HG03064 (cell line): Measurements from ENCODE around the gene AGTRAP.

ENCODE experiments used
- ATAC-seq: cut with Tn5 transposase; IDR thresholded peaks from one replicate; pipeline ENCODE4 v1.9.1; 2021; ENCODE audit warnings: low read depth; ENCODE audit not compliant: unreplicated experiment

AGTRAP gene

GRCh38 chr1:11705596-11705995 is 30.3 kb upstream of the AGTRAP start:
- ATAC-seq: no peak

DNA sequence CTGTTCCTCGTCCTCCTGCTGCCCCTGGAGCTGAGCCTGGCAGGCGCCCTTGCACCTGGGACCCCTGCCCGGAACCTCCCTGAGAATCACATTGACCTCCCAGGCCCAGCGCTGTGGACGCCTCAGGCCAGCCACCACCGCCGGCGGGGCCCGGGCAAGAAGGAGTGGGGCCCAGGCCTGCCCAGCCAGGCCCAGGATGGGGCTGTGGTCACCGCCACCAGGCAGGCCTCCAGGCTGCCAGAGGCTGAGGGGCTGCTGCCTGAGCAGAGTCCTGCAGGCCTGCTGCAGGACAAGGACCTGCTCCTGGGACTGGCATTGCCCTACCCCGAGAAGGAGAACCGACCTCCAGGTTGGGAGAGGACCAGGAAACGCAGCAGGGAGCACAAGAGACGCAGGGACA is 29.6 kb upstream of the AGTRAP start:
- ATAC-seq: no peak

GRCh38 chr1:11707621-11708276 is 28.2 kb upstream of the AGTRAP start:
- ATAC-seq: no peak

GRCh38 chr1:11708554-11709350 is 27.2 kb upstream of the AGTRAP start:
- ATAC-seq: no peak

- no peak for ATAC-seq
Measured at GRCh38 chr1:11711490-11711889, 24.4 kb upstream of the AGTRAP start.

GRCh38 chr1:11712285-11712684 is 23.7 kb upstream of the AGTRAP start:
- ATAC-seq: no peak

- ATAC-seq: no peak
Measured at GRCh38 chr1:11713095-11713494, 22.8 kb upstream of the AGTRAP start.

GRCh38 chr1:11714831-11715575 is 20.9 kb upstream of the AGTRAP start:
- ATAC-seq: no peak

DNA sequence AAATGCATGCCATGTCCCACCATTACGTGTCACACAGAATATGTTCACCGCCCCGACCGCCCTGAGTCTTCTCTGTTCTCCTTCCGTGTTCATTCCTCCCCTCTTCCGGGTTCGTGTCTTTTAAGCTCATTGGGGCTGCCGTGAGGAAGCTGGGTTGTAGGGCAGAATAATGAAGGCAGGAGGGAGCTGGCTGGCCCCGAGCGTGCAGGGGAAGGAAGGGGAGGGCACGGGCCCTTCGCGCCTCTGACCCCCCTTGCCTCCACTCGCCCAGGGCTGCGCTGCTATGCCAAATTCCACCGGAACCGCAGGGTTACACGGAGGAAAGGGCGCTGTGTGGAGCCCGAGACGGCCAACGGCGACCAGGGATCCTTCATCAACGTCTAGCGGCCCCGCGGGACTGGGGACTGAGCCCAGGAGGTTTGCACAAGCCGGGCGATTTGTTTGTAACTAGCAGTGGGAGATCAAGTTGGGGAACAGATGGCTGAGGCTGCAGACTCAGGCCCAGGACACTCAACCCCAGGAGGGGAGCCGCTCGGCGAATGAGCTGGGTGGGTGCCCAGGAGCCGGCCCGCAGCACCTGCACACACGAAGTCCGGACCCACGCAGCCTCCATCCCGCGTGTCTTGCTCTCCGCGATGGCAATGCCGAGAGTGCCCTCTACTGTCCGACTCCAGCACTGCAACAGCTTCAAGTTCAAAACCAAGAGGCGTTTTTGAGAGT is 16.5 kb upstream of the AGTRAP start:
- no peak for ATAC-seq

DNA sequence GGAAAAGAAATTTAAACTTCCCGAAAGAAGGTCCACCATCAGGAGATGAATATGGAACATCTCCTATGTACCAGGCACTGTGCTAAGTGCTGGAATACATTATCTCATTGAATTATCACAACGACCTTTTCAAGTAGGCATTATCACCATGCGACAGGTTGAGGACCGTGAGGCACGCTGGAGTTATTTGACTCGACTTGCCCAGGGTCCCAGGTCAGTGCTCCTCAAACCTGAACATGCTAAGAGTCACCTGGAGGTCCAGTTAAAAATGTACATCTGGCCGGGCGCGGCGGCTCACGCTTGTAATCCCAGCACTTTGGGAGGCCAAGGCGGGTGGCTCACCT is 15.9 kb upstream of the AGTRAP start:
- ATAC-seq: no peak

DNA sequence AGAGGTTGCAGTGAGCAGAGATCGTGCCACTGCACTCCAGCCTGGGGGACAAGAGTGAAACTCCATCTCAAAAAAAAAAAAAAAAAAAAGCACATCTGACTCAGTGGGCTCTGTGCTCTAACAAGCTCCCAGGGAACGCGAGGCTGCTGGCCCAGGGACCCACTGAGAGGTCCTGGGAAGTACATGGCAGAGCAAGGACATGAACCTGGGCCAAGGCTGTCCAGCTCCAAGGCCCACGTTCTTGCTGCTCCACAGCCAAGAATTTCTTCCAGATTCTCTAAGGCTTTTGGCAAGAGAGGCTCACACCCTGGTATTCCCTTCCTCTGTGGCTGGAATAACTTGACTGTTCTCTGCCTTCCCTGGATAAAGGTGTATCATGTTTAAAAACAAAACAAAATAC is 15.4 kb upstream of the AGTRAP start:
- ATAC-seq: no peak

- ATAC-seq: no peak
Measured at GRCh38 chr1:11721311-11721710, 14.6 kb upstream of the AGTRAP start.

- no peak for ATAC-seq
Measured at GRCh38 chr1:11722538-11722937, 13.4 kb upstream of the AGTRAP start.

GRCh38 chr1:11725616-11726015 is 10.3 kb upstream of the AGTRAP start:
- no peak for ATAC-seq

- ATAC-seq: no peak
Measured at GRCh38 chr1:11727119-11727518, 8.8 kb upstream of the AGTRAP start.

DNA sequence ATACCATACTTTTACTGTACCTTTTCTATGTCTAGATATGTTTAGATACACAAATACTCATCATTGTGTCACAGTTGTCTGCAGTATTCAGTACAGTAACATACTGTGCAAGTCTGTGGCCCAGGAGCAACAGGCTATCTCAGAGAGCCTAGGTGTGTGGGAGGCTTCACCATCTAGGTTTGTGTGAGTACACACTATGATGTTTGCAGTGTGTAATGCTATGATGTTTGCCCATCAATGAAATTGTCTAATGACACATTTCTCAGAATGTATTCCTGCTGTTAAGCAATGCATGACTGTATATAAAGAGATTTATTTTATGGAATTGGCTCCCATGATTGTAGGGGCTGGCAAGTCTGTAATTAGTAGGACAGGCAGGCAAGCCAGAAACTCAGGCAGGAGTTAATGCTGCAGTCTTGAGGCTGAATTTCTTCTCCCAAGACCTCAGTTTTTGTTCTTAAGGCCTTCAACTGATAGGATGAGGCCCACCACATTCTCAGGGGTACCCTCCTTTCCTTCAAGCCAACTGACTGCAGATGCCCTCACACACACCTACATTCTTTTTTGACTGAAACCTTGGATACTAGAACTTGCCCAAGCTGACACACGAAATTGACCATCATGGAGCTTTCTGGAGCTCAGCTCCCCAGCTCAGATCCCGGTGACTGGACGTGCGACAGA is 7.7 kb upstream of the AGTRAP start:
- ATAC-seq: no peak

DNA sequence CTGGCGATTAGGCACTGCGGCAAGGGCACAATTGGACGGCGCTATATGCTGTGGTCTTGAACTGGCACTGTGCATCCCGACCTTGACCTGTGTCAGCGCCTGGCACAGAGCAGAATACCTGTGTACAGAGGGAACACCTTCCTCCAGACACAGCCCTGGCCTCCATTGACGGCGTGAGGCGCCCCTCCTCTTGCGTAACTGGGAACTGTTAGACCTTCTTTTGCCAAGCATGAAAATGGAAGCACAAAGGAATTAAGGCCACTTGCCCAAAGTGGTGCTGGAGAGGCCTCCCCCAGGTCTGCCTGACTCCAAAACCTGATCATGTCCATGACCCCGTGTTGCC is 6.8 kb upstream of the AGTRAP start:
- ATAC-seq: no peak

- no peak for ATAC-seq
Measured at GRCh38 chr1:11729498-11730428, 6.2 kb upstream of the AGTRAP start.

DNA sequence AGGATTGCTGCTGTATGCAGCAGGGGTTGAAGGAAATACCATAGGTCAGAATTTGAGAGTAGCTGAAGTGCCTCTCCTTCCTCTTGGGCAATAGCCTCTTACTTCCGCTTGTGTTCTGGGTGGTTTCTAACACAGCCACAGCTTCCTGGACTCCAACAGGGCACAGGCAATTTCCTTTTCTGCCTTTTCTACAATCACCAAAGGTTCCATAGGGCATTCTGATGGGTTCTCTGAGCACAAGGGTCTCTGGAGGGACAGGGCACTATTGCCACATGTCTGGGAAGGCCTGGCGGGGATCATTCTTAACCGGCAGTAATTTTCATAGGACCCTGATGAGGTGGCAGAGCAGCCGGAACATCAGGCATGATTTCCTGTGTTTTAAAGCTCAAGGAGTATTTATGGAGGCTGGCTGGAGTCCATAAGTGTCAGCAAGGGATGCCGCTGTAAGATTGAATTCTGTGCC is 5.5 kb upstream of the AGTRAP start:
- no peak for ATAC-seq
